Upper lobe of left lung (tissue), 6 donors: Measurements from ENCODE around the gene NUP107. TPM values are rescaled to one million over a fixed set of nuclear protein-coding genes. Genes with fewer than 3 reads are reported as not detected.
A peak's percentile ranks its signal among the peaks of the same experiment; 100 is the strongest.
"Not testable (repeated sequence)": the region's sequence is repeated elsewhere in the genome, so short reads cannot be mapped to it uniquely, and the experiment has no call there.

ENCODE experiments used
- ATAC-seq, 2 donors: fragments of 200-7000 bp; cut with Tn5 transposase; one replicate each; pipeline ENCODE4 v1.9.1; 2022; ENCODE audit warnings: mild to moderate bottlenecking in 2 of 2, moderate library complexity in 2 of 2; ENCODE audit not compliant: low FRiP score in 2 of 2
- DNase-seq, 2 donors: peaks; one replicate each; pipeline ENCODE4 v3.0.0-alpha.2; 2019 to 2020
- H3K27ac ChIP-seq, 4 donors: fragments of 200-600 bp; sonication (generic); one replicate each; pipeline ENCODE4 v1.5.1; 2016 to 2019
- H3K27me3 ChIP-seq, 4 donors: fragments of 200-600 bp; sonication (generic); one replicate each; pipeline ENCODE4 v1.5.1; 2017 to 2019
- H3K36me3 ChIP-seq, 4 donors: fragments of 200-600 bp; sonication (generic); one replicate each; pipeline ENCODE4 v1.5.1; 2016 to 2019
- H3K4me1 ChIP-seq, 4 donors: fragments of 200-600 bp; sonication (generic); one replicate each; pipeline ENCODE4 v1.5.1; 2018 to 2019
- H3K4me3 ChIP-seq, 4 donors: fragments of 200-600 bp; sonication (generic); one replicate each; pipeline ENCODE4 v1.5.1; 2017 to 2019; ENCODE audit warnings: mild to moderate bottlenecking in 2 of 4, moderate library complexity in 1 of 4
- H3K9me3 ChIP-seq, 4 donors: fragments of 200-600 bp; sonication (generic); one replicate each; pipeline ENCODE4 v1.5.1; 2018 to 2019
- EP300 ChIP-seq, 4 donors: sonication (generic); formaldehyde crosslinking; IDR thresholded peaks; one replicate each; pipeline ENCODE4 v1.5.1; 2017; ENCODE audit warnings: antibody characterized with exemption in 4 of 4, control low read depth in 2 of 4
- POLR2A ChIP-seq, 4 donors: fragments of 450-650 bp; IDR thresholded peaks; one replicate each; pipeline ENCODE4 v1.5.1; 2016 to 2017; ENCODE audit warnings: antibody characterized with exemption in 4 of 4, mild to moderate bottlenecking in 2 of 4
- POLR2AphosphoS5 ChIP-seq, 2 donors: sonication (generic); formaldehyde crosslinking; IDR thresholded peaks; one replicate each; pipeline ENCODE4 v1.5.1; 2017; ENCODE audit warnings: antibody characterized with exemption in 2 of 2
- WGBS, 2 donors: methylation state at CpG; one replicate each; pipeline ENCODE4 v1.1.5; 2017 to 2018; 5-methylcytosine and 5-hydroxymethylcytosine counted together
- total RNA-seq, 6 donors: library from RNA; depleted of rRNA in 4 of 6; stranded (reverse); fragments of >200 nt in 4 of 6; gene quantifications; one replicate each; pipeline versions ENCODE4 v1.1.0 to v1.2.1, GENCODE V29; 2016 to 2021
- TF ChIP-seq, protein P1 (sequence below), 6 experiments: fragments of 450-650 bp in 4 of 6; fragments of 200-600 bp in 2 of 6; sonication (generic) in 2 of 6; IDR thresholded peaks; one replicate each; pipeline ENCODE4 v1.5.1; 2016 to 2019; ENCODE audit warnings: antibody characterized with exemption in 6 of 6
- donor health status: DM: no; HTN: no; CAD: no; lungs with moderate emphysema.
- donor health status: DM: no; HTN: yes; CAD: no; lungs with severe emphysema.

NUP107 gene
- total RNA-seq, 6 donors from 2014 or later, result 26.1 to 56.6 (median 29.1) TPM

- 18 to 36% methylated on average over 5 of the region's 5 CpGs for WGBS, 2 donors
- H3K36me3 ChIP-seq, result no peaks in the 10 kb centered on the region
- H3K27ac ChIP-seq, result peak overlapping the region in 2 of 4 donors; percentile 45 to 58
- peaks cover 0 to 16% (median 9%) of the 10 kb centered on the region in 4 donors for H3K4me1 ChIP-seq
- TF ChIP-seq, protein P1, sequence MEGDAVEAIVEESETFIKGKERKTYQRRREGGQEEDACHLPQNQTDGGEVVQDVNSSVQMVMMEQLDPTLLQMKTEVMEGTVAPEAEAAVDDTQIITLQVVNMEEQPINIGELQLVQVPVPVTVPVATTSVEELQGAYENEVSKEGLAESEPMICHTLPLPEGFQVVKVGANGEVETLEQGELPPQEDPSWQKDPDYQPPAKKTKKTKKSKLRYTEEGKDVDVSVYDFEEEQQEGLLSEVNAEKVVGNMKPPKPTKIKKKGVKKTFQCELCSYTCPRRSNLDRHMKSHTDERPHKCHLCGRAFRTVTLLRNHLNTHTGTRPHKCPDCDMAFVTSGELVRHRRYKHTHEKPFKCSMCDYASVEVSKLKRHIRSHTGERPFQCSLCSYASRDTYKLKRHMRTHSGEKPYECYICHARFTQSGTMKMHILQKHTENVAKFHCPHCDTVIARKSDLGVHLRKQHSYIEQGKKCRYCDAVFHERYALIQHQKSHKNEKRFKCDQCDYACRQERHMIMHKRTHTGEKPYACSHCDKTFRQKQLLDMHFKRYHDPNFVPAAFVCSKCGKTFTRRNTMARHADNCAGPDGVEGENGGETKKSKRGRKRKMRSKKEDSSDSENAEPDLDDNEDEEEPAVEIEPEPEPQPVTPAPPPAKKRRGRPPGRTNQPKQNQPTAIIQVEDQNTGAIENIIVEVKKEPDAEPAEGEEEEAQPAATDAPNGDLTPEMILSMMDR (IDR thresholded peaks at IDR 0.05), result no peak
- TF ChIP-seq POLR2A (IDR thresholded peaks at IDR 0.05) (no peak), EP300 (IDR thresholded peaks at IDR 0.05) (no peak), POLR2AphosphoS5 (IDR thresholded peaks at IDR 0.05) (no peak)
- H3K27me3 ChIP-seq, result no peaks in the 10 kb centered on the region
- DNase-seq, result peak in 1 of 2 donors; percentile 52
- no peaks in the 10 kb centered on the region for H3K9me3 ChIP-seq
- peak in 1 of 2 donors; percentile 19 for ATAC-seq
- H3K4me3 ChIP-seq, result no peak overlapping the region
These were observed 11.5 kb upstream of the NUP107 start for GRCh38 chr12:68675101-68675842.

DNA sequence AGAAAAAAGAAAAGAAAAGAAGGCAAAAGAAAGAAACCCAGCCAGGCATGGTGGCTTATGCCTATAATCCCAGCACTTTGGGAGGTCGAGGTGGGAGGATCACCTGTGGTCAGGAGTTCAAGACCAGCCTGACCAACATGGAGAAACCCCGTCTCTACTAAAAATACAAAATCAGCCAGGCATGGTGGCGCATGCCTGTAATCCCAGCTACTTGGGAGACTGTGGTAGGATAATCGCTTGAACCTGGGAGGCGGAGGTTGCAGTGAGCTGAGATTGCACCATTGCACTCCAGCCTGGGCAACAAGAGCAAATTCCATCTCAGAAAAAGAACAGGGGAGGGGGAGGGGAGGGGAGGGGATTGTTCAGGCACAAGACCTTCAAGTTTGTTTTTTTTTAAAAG lies 9.9 kb upstream of the NUP107 start:
- ATAC-seq, DNase-seq: not testable (repeated sequence)

GRCh38 chr12:68686262-68686594 lies 550 bp upstream of the NUP107 start:
- Histone ChIP-seq H3K27ac (peak overlapping the region; percentile 72 to 87 (median 84)), H3K4me1 (peaks cover 13 to 18% (median 16%) of the 10 kb centered on the region in 4 donors), H3K27me3 (no peaks in the 10 kb centered on the region), H3K9me3 (no peaks in the 10 kb centered on the region), H3K36me3 (peaks cover 0 to 11% (median 5%) of the 10 kb centered on the region in 4 donors), H3K4me3 (peak overlapping the region; percentile 4 to 96 (median 73))
- ATAC-seq (no peak), DNase-seq (no peak)
- TF ChIP-seq POLR2AphosphoS5 (IDR thresholded peaks at IDR 0.05) (no peak), EP300 (IDR thresholded peaks at IDR 0.05) (no peak), POLR2A (IDR thresholded peaks at IDR 0.05) (no peak)
- TF ChIP-seq, protein P1 (IDR thresholded peaks at IDR 0.05), result no peak
- 38 to 42% methylated on average over 3 of the region's 3 CpGs for WGBS, 2 donors

More for the DNA sequence above, 9.9 kb upstream of the NUP107 start:
- H3K4me3 ChIP-seq, H3K9me3 ChIP-seq, H3K27me3 ChIP-seq, H3K36me3 ChIP-seq: not testable (repeated sequence)
- WGBS, 2 donors, result 92 to 99% methylated on average over 5 of the region's 5 CpGs
- H3K4me1 ChIP-seq, result peaks cover 0 to 16% (median 9%) of the 10 kb centered on the region in 4 donors
- H3K27ac ChIP-seq, result peak overlapping the region in 2 of 4 donors; percentile 11 to 58

DNA sequence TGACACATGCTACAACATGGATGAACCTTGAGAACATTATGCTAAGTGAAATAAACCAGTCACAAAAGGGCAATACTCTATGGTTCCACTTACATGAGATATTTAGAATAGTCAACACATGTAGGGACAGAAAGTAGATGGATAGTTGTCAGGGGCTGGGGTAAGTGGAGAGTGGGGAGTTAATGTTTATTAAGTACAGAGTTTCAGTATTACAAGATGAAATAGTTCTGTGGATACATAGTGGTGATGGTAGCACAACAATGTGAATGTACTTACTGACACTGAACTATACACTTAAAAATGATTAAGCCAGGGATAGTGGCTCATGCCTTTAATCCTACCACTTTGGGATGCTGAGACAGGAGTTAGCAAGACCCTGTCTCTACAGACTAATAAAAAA lies 8.7 kb downstream of the NUP107 start:
- Histone ChIP-seq H3K4me3 (no peak overlapping the region), H3K4me1 (no peaks in the 10 kb centered on the region), H3K27me3 (no peaks in the 10 kb centered on the region), H3K9me3 (no peaks in the 10 kb centered on the region), H3K36me3 (peaks cover 17 to 93% (median 60%) of the 10 kb centered on the region in 4 donors), H3K27ac (no peak overlapping the region)
- no peak for ATAC-seq
- DNase-seq, result no peak
- no peak for TF ChIP-seq POLR2AphosphoS5 (IDR thresholded peaks at IDR 0.05)
- no peak for TF ChIP-seq EP300 (IDR thresholded peaks at IDR 0.05)
- TF ChIP-seq, protein P1 (IDR thresholded peaks at IDR 0.05), result no peak
- TF ChIP-seq POLR2A (IDR thresholded peaks at IDR 0.05), result no peak

DNA sequence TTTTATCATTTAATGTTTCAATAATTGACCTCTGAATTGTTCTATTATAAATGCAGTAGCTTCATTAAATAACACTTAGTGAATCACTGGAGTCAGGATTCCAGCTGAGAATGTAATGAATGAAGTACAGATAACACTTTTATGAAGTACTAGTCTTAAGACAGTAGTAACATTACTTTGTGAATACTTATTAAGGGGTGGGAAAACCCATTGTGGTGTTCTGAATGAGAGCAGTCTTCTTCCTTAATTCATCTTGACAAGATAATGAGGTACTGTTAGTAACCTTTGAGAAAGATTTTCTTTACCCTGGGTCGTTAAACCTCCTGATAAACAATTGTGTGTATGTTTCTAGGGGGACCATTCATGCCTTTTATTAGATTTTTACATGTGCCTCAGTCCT lies 12.7 kb downstream of the NUP107 start:
- no peaks in the 10 kb centered on the region for H3K27me3 ChIP-seq
- DNase-seq (no peak), ATAC-seq (no peak)
- no peak overlapping the region for H3K4me3 ChIP-seq
- TF ChIP-seq POLR2AphosphoS5 (IDR thresholded peaks at IDR 0.05) (no peak), EP300 (IDR thresholded peaks at IDR 0.05) (no peak)
- no peaks in the 10 kb centered on the region for H3K4me1 ChIP-seq
- no peak overlapping the region for H3K27ac ChIP-seq
- H3K36me3 ChIP-seq, result peaks cover 15 to 95% (median 59%) of the 10 kb centered on the region in 4 donors
- H3K9me3 ChIP-seq, result no peaks in the 10 kb centered on the region
- 89 to 100% methylated on average over 1 of the region's 1 CpG for WGBS, 2 donors

DNA sequence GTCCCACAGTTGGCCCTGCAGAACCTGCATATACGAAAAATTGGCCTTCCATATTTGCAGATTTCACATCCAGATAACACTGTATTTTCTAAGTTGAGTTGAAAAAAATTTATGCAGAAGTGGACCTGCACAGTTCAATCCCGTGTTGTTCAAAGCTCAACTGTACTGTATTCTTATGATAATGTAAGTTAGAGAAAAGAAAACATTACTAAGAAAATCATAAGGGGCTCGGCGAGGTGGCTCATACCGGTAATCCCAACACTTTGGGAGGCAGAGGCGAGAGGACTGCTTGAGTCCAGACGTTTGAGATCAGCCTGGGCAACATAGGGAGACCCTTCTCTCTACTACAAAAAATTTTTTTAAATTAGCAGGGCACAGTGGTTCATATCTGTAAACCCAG lies 41.0 kb downstream of the NUP107 start:
- 95 to 97% methylated on average over 7 of the region's 7 CpGs for WGBS, 2 donors
- ATAC-seq (no peak), DNase-seq (no peak)
- no peaks in the 10 kb centered on the region for H3K9me3 ChIP-seq
- H3K4me3 ChIP-seq, result no peak overlapping the region
- no peak overlapping the region for H3K27ac ChIP-seq
- TF ChIP-seq POLR2AphosphoS5 (IDR thresholded peaks at IDR 0.05) (no peak), EP300 (IDR thresholded peaks at IDR 0.05) (no peak), POLR2A (IDR thresholded peaks at IDR 0.05) (no peak)
- TF ChIP-seq, protein P1 (IDR thresholded peaks at IDR 0.05), result no peak
- H3K4me1 ChIP-seq, result no peaks in the 10 kb centered on the region
- H3K36me3 ChIP-seq, result peaks cover 0 to 69% (median 16%) of the 10 kb centered on the region in 4 donors
- no peaks in the 10 kb centered on the region for H3K27me3 ChIP-seq
